ENCODE measurements around the gene ZNF598. TPM values are rescaled to one million over a fixed set of nuclear protein-coding genes. Genes with fewer than 3 reads are reported as not detected.
"Not testable (repeated sequence)": the region's sequence is repeated elsewhere in the genome, so short reads cannot be mapped to it uniquely, and the experiment has no call there.

ZNF598 gene
- total RNA-seq, 1 experiment from 2014 or later = 57.4 TPM

GRCh38 chr16:2034696-2035430 is 25.2 kb upstream of the ZNF598 start:
- CTCF ChIA-PET = no interaction called here
- Histone ChIP-seq H3K9me2 (ENCODE audit: insufficient read depth) (no peaks in the 10 kb centered on the region), H3K79me2 (ENCODE audit: insufficient read depth, low read length) (no peaks in the 10 kb centered on the region), H3K4me3 (replicated peaks in 1 of 2; ENCODE audit: low read depth in 1 of 2, low read length in 2 of 2) (no peak overlapping the region), H3K4me2 (ENCODE audit: low read length) (no peak overlapping the region), H3K36me3 (ENCODE audit: control insufficient read depth in 1 of 2, insufficient read depth in 2 of 2, low read length in 2 of 2) (no peaks in the 10 kb centered on the region), H2AFZ (ENCODE audit: low read depth, low read length, poor library complexity, severe bottlenecking) (no peak overlapping the region), H4K20me1 (ENCODE audit: insufficient read depth) (no peaks in the 10 kb centered on the region), H3K27me3 (ENCODE audit: insufficient read depth, low read length) (no peaks in the 10 kb centered on the region), H3K9ac (ENCODE audit: low read length) (no peak overlapping the region), H3K27ac (ENCODE audit: low read depth, low read length) (no peak overlapping the region; the same call in 1 of the 2 replicates), H3K9me3 (ENCODE audit: control insufficient read depth in 1 of 2, insufficient read depth in 1 of 2, low read depth in 1 of 2, low read length in 2 of 2) (no peaks in the 10 kb centered on the region), H3K4me1 (ENCODE audit: control insufficient read depth in 1 of 2, insufficient read depth in 2 of 2, low read length in 2 of 2) (peaks cover 0 to 4% of the 10 kb centered on the region in 2 experiments; a peak in 1 of 4 replicates)
- BruUV-seq (replicated peaks) = no TSS peak
- no peak for DNase-seq (ENCODE audit: low read depth, low spot score)
- intact Hi-C loops (cut with micrococcal nuclease) = no loop called here
- POLR2A ChIA-PET = no interaction called here
- RAD21 ChIA-PET (ENCODE audit: low non-redundant PET in 1 of 2, low total read pairs in 2 of 2, uncharacterized antibody in 2 of 2, unreplicated experiment in 2 of 2) = no interaction called here
- no peak for TF ChIP-seq CEBPB (IDR thresholded peaks at IDR 0.05; ENCODE audit: low read depth)
- no peak for ATAC-seq

- RAD21 ChIA-PET (ENCODE audit: low non-redundant PET in 1 of 2, low total read pairs in 2 of 2, uncharacterized antibody in 2 of 2, unreplicated experiment in 2 of 2); H3K79me2 ChIP-seq (ENCODE audit: insufficient read depth, low read length); ATAC-seq; H3K4me2 ChIP-seq (ENCODE audit: low read length); BruUV-seq (replicated peaks); H4K20me1 ChIP-seq (ENCODE audit: insufficient read depth); H3K36me3 ChIP-seq (ENCODE audit: control insufficient read depth in 1 of 2, insufficient read depth in 2 of 2, low read length in 2 of 2); intact Hi-C loops (cut with micrococcal nuclease); H3K27ac ChIP-seq (ENCODE audit: low read depth, low read length); H3K9me3 ChIP-seq (ENCODE audit: control insufficient read depth in 1 of 2, insufficient read depth in 1 of 2, low read depth in 1 of 2, low read length in 2 of 2); DNase-seq (ENCODE audit: low read depth, low spot score); H3K4me3 ChIP-seq (replicated peaks in 1 of 2; ENCODE audit: low read depth in 1 of 2, low read length in 2 of 2); H3K4me1 ChIP-seq (ENCODE audit: control insufficient read depth in 1 of 2, insufficient read depth in 2 of 2, low read length in 2 of 2); CTCF ChIA-PET; H3K9me2 ChIP-seq (ENCODE audit: insufficient read depth); H3K27me3 ChIP-seq (ENCODE audit: insufficient read depth, low read length); H3K9ac ChIP-seq (ENCODE audit: low read length); POLR2A ChIA-PET; H2AFZ ChIP-seq (ENCODE audit: low read depth, low read length, poor library complexity, severe bottlenecking): not testable (repeated sequence)
Observed at GRCh38 chr16:2033909-2034695, 24.5 kb upstream of the ZNF598 start.
